ENCODE measurements around the gene ZNF385B.

DNA sequence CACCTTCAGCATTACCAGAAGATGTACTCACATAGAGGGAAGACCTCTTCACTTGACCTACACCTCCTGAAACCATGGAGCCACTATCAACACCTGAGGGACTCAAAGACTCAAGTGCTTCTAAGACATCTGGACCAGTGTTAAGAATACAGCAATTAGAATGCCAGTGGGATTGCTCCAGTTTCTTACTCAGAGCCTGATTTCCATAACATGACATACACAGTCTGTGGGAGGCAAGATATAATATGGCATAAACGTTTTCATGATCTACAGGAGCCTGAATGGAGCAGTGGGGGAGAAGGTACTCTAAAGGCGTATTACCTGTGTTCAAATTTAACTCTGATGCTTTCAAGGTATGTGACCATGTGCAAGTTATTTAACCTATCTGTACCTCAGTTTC is 57.2 kb downstream of the ZNF385B start:
- TF ChIP-seq CTCF (IDR thresholded peaks at IDR 0.05), result no peak
- no peak for TF ChIP-seq JUN (CRISPR knock-in tag; IDR thresholded peaks at IDR 0.05)
- no peak for TF ChIP-seq KAT7 (CRISPR knock-in tag; IDR thresholded peaks at IDR 0.05; ENCODE audit: borderline replicate concordance)
- no peak for TF ChIP-seq PRDM15 (CRISPR knock-in tag; IDR thresholded peaks at IDR 0.05)
- no peak for TF ChIP-seq EMX1 (CRISPR knock-in tag; IDR thresholded peaks at IDR 0.05)
- no peak for TF ChIP-seq TCF7 (CRISPR knock-in tag; IDR thresholded peaks at IDR 0.05; ENCODE audit: low read depth)
- TF ChIP-seq SP1 (CRISPR knock-in tag; conservative IDR thresholded peaks at IDR 0.05), result no peak
